Measurements from ENCODE around the gene PACS1.
"Not testable (repeated sequence)": the region's sequence is repeated elsewhere in the genome, so short reads cannot be mapped to it uniquely, and the experiment has no call there.

PACS1 gene

DNA sequence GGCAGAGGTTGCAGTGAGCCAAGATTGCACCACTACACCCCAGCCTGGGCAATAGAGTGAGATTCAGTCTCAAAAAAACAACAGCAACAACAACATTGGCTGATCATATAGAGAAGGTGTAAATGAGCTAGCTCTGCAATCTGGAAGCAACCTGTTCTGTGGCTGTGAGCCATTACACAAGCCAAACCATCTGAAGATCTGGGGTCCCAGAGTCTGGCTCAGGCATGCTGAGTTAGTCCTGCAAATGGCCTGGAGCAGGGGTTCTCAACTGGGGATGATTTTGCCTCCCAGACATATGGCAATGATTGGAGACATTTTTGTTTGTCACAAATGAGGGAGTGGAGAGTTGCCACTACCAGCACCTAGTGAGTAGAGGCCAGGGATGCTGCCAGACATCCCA lies 156.0 kb downstream of the PACS1 start:
- DNase-seq (ENCODE audit: low spot score) = no peak

GRCh38 chr11:66227700-66228099 lies 157.6 kb downstream of the PACS1 start:
- DNase-seq (ENCODE audit: low spot score) = no peak

DNA sequence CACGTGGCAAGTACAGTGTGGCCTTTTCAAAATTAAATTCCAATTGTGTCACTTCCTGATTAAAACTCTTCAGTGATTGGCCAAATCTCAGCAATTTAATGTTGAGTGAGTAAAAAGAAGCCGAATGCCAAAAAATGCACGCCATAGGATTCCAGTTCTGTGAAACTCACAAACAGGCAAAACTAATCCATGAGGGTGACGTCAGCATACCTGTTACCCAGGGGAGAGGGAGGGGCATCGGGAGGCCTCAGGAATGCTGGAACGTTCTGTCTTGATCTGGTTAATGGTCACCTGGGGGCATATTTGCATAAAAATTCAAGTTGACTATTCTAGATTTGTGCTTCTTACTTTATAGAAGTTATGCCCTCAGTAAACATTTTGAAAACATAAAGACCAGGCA lies 158.4 kb downstream of the PACS1 start:
- DNase-seq (ENCODE audit: low spot score) = no peak

- no peak for DNase-seq (ENCODE audit: low spot score)
Observed at GRCh38 chr11:66230156-66230555, 160.1 kb downstream of the PACS1 start.

- no peak for DNase-seq (ENCODE audit: low spot score)
Observed at GRCh38 chr11:66230978-66231377, 160.9 kb downstream of the PACS1 start.

- DNase-seq (ENCODE audit: low spot score) = no peak
Observed at GRCh38 chr11:66231561-66231960, 161.5 kb downstream of the PACS1 start.

GRCh38 chr11:66232769-66233168 lies 162.7 kb downstream of the PACS1 start:
- DNase-seq (ENCODE audit: low spot score) = no peak

DNA sequence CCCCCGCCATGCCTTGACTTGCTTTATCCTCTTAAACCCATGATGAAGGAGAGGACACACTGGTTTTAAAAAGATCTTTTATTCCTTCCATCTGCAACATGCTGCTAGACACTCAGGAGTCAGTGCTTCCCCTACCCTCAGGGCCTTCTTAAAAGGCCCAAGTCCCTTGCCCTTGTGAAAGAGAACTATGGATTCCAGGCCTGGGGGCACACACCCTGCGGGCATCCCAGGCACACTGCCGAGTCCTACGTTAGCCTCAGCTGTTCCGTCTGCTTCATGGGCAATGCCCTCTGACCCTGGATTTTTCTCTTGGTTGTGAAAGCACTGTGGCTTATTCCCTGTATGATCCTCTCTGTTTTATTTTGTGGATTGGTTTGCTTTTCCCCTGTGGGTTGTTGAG lies 163.2 kb downstream of the PACS1 start:
- no peak for DNase-seq (ENCODE audit: low spot score)

DNA sequence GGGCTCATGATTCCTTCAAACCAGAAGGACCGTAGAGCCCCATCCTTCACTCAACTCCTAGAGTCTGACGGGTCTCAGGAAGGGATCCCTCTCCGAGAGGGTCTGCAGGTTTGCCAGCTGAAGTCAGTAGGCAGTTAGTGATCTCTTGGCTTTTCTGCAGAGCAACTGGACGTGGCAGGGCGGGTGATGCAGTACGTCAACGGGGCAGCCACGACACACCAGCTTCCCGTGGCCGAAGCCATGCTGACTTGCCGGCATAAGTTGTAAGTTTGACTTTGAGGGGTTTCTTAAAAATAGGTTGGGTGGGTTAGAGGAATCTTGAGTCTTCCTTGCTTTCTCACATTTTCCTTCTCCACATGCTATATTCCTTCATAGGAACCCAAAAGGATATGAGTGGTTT lies 165.1 kb downstream of the PACS1 start:
- DNase-seq (ENCODE audit: low spot score) = no peak

- DNase-seq (ENCODE audit: low spot score) = no peak
Observed at GRCh38 chr11:66237867-66238266, 167.8 kb downstream of the PACS1 start.

DNA sequence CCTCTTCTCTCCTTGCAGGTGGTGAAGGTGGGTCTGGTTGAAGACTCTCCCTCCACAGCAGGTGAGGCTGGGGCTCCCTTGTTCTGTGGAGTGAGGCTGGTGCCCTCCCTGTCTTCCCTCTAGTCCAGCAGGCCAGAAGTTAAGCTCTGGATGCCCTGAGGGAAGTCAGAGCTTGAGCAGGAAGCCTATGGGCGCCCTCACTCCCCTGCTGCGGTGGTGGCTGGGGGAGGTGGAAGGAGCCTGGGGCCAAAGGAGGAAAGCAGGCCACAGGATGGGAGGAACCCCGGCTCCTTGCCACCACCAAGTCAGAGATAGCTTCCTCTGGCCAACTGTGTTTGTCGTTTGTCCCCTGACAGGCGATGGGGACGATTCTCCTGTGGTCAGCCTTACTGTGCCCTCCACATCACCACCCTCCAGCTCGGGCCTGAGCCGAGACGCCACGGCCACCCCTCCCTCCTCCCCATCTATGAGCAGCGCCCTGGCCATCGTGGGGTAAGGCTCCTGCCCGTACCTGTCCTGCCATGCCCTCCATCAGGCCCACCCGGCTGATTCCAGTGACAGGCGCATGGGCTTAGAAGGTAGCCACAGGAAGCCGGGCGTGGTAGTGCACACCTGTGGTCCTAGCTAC lies 168.8 kb downstream of the PACS1 start:
- DNase-seq (ENCODE audit: low spot score) = no peak

GRCh38 chr11:66239511-66239910 lies 169.4 kb downstream of the PACS1 start:
- no peak for DNase-seq (ENCODE audit: low spot score)

DNA sequence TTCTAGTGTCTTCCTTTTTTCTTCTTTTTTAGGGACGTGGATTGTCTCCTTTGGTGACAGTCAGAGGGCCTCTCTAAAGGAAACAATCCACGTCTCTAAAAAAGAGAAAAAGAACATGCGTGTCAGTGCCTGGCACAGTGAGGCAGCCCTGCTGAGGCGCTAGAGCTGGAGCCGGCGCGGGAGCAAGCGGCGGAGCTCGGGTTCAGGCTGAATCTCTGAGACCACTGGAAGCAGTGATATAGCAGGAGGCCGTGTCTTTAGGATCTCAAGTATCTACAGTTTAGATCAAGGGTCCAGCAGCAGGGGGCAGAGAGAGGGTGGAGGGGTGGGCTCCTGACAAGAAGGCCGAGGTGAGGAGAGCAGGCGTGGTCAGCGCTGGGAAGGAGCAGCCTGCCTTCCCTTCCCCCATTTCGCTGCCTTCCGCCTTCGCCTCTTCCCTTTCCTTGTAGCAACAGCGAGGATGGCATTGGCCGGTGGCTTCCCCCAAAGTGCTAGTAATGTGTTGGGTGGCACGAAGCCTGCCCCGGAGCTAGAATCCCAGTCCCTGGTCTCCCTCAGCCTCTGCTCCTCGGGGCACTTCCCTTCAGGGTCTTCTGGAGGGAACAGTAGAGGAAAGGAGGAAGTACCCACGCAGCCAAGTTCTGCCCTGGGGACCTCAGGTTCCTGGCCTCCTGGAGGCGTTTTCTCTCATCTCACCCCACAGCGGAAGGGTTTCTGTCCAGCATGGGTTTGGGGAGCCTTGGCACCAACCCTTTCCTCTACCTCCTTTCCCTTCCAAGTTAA lies 170.1 kb downstream of the PACS1 start:
- DNase-seq (ENCODE audit: low spot score) = no peak

- no peak for DNase-seq (ENCODE audit: low spot score)
Observed at GRCh38 chr11:66240781-66241136, 170.7 kb downstream of the PACS1 start.

GRCh38 chr11:66242095-66242765 lies 172.2 kb downstream of the PACS1 start:
- DNase-seq (ENCODE audit: low spot score) = no peak

DNA sequence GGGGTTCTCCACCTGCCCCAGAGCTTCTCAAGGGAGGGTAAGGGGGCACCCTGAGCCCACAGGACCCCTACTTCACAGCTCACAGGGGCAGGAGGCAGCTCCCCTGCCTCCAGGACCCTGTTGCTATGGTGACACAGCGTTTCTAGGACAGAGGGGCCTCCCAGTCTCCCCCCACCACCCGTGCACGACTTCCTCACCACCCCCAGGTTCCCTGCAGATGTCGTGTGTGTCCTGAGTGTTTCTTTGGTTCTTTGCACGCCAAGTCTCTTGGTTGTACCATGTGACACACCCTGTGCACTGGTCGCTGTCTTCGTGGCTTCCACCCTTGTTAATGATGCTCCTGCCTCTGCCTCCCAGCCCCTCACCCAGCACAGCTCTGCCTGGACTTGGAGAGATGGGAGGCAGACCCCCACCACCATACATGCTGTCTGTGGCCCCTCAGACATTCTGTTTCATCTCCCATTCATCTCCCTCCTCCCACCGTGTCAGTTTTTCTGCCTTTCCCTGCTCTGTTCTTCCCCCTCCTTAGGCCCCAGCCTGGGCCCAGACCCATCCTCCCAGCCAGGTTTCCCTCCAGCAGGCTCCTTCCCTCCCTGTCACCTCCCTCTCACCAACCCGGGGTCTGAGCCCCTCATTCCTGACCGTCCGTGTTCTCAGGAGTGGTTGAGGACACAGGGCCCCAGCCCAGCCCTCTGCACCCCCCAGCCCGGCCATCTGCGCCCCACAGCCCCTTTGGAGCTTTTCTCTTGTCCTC lies 173.9 kb downstream of the PACS1 start:
- no peak for DNase-seq (ENCODE audit: low spot score)

DNA sequence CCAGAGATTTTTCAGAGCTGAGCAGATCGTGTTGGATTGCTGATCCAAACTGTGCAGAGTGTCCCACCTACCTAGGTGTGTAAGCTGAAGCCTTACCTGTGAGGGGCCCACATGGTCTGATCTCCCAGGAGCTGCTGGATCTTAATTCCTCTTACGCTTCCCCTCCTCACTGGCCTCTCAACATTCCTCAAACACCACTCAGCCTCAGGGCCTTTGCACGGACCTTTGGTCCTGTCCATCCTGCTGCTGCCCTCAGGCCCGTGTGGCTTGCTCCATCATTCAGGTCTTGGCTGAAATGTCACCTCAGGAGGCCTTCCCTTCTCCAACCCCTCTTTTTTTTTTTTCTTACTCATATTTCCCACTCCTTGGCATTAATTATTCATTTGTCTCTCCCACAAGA lies 177.2 kb downstream of the PACS1 start:
- no peak for DNase-seq (ENCODE audit: low spot score)

- DNase-seq (ENCODE audit: low spot score) = no peak
Observed at GRCh38 chr11:66247801-66248200, 177.7 kb downstream of the PACS1 start.

- DNase-seq (ENCODE audit: low spot score) = no peak
Observed at GRCh38 chr11:66248903-66249302, 178.8 kb downstream of the PACS1 start.

GRCh38 chr11:66251809-66252208 lies 181.7 kb downstream of the PACS1 start:
- DNase-seq (ENCODE audit: low spot score) = no peak

DNA sequence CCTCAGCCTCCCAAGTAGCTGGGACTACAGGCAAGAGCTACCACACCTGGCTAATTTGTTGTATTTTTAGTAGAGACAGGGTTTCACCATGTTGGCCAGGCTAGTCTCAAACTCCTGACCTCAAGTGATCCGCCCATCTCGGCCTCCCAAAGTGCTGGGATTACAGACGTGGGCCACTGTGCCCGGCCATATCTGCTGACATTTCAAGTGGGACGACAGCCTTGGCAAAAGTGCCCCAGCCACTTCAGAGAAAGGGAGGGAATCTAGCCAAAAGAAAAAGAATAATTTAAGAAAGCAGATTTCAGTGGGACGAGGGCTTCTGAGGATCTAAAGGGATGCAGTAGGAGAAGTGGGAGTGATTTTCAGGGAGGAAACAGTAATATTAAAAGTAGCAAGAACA lies 183.0 kb downstream of the PACS1 start:
- not testable (repeated sequence) for DNase-seq (ENCODE audit: low spot score)

- DNase-seq (ENCODE audit: low spot score) = no peak
Observed at GRCh38 chr11:66258473-66258893, 188.4 kb downstream of the PACS1 start.

- DNase-seq (ENCODE audit: low spot score) = no peak
Observed at GRCh38 chr11:66259225-66259624, 189.2 kb downstream of the PACS1 start.

Data from Ammon's horn (tissue), 1 donor.